ENCODE measurements around the gene POTEH.
"Not testable (repeated sequence)": the region's sequence is repeated elsewhere in the genome, so short reads cannot be mapped to it uniquely, and the experiment has no call there.

The POTEH gene

GRCh38 chr22:15714125-15714524 is 24.3 kb downstream of the POTEH start:
- H3K4me3 ChIP-seq (ENCODE audit: low read depth, low read length); in situ Hi-C loops (cut with HindIII; ENCODE audit: low sequenced_read_pairs); DNase-seq (ENCODE audit: low read depth, low spot score): not testable (repeated sequence)

GRCh38 chr22:15721884-15722283 is 32.1 kb downstream of the POTEH start:
- in situ Hi-C loops (cut with HindIII; ENCODE audit: low sequenced_read_pairs); H3K4me3 ChIP-seq (ENCODE audit: low read depth, low read length); DNase-seq (ENCODE audit: low read depth, low spot score): not testable (repeated sequence)

- in situ Hi-C loops (cut with HindIII; ENCODE audit: low sequenced_read_pairs); H3K4me3 ChIP-seq (ENCODE audit: low read depth, low read length); DNase-seq (ENCODE audit: low read depth, low spot score): not testable (repeated sequence)
These were observed 39.5 kb downstream of the POTEH start for GRCh38 chr22:15729209-15729917.

GRCh38 chr22:15731023-15731422 is 41.2 kb downstream of the POTEH start:
- H3K4me3 ChIP-seq (ENCODE audit: low read depth, low read length); in situ Hi-C loops (cut with HindIII; ENCODE audit: low sequenced_read_pairs); DNase-seq (ENCODE audit: low read depth, low spot score): not testable (repeated sequence)

DNA sequence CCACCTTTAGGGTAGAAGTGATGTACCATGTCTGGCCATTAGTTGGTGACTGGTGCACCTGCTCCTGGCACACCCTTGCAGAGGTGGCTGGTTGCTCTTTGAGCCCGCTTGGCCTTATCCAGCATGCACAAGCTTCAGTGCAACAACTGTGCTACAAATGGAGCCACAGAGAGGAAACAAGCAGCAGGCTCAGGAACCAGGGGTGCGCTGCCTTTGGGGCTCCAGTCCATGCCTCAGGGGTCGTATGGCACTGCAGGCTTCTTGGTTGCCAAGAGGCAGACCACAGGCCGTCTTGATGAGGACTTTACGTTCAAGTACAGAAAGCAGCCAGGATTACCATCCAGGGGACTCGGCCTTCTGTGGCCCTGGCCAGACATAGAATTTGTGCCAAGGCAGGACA is 44.6 kb downstream of the POTEH start:
- H3K4me3 ChIP-seq (ENCODE audit: low read depth, low read length); DNase-seq (ENCODE audit: low read depth, low spot score); in situ Hi-C loops (cut with HindIII; ENCODE audit: low sequenced_read_pairs): not testable (repeated sequence)

DNA sequence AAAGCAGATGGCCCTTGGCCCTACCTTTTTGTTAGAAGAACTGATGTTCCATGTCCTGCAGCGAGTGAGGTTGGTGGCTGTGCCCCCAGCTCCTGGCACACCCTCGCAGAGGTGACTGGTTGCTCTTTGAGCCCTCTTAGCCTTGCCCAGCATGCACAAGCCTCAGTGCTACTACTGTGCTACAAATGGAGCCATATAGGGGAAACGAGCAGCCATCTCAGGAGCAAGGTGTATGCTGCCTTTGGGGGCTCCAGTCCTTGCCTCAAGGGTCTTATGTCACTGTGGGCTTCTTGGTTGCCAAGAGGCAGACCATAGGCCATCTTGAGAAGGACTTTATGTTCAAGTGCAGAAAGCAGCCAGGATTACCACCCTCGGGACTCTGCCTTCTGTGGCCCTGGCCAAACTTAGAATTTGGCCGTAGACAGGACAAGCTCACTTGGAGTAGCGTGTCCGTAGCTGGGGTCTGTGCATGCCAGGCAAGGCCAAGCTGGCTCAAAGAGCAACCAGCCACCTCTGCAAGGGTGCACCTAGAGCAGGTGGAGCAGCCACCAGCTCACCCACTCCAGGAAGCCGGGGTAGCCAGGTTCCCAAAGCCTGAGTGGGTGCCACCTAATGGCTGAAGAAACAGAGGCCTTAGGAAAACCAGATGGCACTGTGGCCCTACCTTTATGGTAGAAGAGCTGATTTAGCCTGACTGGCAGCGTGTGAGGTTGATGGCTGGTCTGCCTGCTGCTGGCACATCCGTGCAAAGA is 48.5 kb downstream of the POTEH start:
- H3K4me3 ChIP-seq (ENCODE audit: low read depth, low read length); in situ Hi-C loops (cut with HindIII; ENCODE audit: low sequenced_read_pairs); DNase-seq (ENCODE audit: low read depth, low spot score): not testable (repeated sequence)

DNA sequence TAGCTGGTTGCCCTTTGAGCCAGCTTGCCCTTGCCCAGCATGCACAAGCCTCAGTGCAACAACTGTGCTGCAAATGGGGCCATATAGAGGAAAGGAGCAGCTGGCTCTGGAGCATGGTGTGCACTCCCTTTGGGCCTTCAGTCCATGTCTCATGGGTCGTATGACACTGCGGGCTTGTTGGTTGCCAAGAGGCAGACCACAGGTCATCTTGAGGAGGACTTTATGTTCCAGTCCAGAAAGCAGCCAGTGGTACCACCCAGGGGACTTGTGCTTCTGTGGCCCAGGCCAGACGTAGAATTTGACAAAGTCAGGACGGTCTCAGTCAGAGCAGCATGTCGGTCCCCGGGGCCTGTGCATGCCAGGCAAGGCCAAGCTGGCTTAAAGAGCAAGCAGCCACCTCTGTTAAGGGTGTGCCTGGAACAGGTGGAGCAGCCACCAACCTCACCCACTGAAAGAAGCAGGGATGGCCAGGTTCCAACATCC is 49.1 kb downstream of the POTEH start:
- H3K4me3 ChIP-seq (ENCODE audit: low read depth, low read length); DNase-seq (ENCODE audit: low read depth, low spot score); in situ Hi-C loops (cut with HindIII; ENCODE audit: low sequenced_read_pairs): not testable (repeated sequence)

GRCh38 chr22:15747636-15748323 is 58.0 kb downstream of the POTEH start:
- DNase-seq (ENCODE audit: low read depth, low spot score); H3K4me3 ChIP-seq (ENCODE audit: low read depth, low read length); in situ Hi-C loops (cut with HindIII; ENCODE audit: low sequenced_read_pairs): not testable (repeated sequence)

- DNase-seq (ENCODE audit: low read depth, low spot score); in situ Hi-C loops (cut with HindIII; ENCODE audit: low sequenced_read_pairs): not testable (repeated sequence)
These were observed 59.5 kb downstream of the POTEH start for GRCh38 chr22:15749181-15749970.

DNA sequence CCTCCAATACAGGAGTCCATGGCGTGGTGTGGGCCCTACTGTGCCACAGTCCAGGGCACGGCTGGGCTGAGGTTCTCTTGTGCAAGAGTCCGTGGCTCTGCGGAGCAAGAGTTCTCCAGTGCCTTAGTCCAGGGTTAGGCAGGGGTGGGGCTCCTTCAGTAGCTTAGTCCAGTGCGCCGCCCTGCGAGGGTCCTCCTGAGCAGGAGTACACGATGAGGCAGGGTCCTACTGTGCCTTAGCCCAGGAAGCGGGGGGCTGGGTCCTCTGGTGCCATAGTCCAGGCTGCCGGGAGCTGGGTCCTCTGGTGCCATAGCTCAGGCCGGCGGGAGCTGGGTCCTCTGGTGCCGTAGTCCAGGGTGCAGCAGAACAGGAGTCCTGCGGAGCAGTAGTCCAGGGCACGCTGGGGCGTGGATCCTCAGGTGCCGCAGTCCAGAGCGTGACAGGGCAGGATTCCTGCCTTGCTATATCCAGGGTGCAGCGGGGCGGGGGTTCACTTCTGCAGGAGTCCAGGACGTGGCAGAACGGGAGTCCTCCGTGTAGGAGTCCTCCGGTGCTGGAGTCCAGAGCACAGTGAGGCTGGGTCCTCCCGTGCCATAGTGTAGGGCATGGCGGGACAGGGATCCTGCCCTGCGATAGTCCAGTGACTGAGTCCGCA is 69.7 kb downstream of the POTEH start:
- DNase-seq (ENCODE audit: low read depth, low spot score); in situ Hi-C loops (cut with HindIII; ENCODE audit: low sequenced_read_pairs): not testable (repeated sequence)

More at GRCh38 chr22:15749181-15749970, 59.5 kb downstream of the POTEH start:
- not testable (repeated sequence) for H3K4me3 ChIP-seq (ENCODE audit: low read depth, low read length)

DNA sequence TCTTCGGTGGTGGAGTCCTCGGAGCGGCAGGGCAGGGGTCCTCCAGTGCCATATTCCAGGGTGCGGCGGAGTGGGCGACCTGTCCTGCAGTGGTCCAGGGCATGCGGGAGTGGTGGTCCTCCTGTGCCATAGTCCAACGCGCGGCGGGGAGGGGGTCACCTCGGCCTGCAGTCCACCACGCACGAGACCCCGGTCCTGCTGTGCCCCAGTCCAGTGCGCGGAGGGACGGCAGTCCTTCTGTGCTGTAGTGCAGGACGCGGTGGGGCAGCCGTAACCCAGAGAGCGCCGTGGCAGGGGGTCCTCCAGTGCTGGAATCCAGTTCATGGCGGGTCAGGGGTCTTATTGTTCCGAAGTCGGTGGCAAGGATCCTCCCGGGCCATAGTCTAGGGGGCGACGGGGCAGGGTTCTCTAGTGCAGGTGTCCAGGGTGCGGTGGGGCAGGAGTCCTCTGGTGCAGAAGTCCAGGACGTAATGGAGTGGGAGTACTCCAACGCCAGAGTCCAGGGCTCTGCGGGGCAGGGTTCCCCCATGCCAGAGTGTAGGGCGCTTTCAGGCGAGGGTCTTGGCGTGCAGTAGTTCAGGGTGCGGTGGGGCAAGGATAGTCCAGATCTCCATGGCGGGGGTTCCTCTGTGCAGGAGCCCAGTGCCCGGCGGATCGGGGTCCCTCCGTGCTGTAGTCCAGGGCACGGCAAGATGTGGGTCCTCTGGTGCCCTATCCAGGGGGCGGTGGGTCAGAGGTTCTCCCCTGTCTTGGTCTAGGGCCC is 70.7 kb downstream of the POTEH start:
- in situ Hi-C loops (cut with HindIII; ENCODE audit: low sequenced_read_pairs); DNase-seq (ENCODE audit: low read depth, low spot score); H3K4me3 ChIP-seq (ENCODE audit: low read depth, low read length): not testable (repeated sequence)

More for the DNA sequence above, 69.7 kb downstream of the POTEH start:
- not testable (repeated sequence) for H3K4me3 ChIP-seq (ENCODE audit: low read depth, low read length)

DNA sequence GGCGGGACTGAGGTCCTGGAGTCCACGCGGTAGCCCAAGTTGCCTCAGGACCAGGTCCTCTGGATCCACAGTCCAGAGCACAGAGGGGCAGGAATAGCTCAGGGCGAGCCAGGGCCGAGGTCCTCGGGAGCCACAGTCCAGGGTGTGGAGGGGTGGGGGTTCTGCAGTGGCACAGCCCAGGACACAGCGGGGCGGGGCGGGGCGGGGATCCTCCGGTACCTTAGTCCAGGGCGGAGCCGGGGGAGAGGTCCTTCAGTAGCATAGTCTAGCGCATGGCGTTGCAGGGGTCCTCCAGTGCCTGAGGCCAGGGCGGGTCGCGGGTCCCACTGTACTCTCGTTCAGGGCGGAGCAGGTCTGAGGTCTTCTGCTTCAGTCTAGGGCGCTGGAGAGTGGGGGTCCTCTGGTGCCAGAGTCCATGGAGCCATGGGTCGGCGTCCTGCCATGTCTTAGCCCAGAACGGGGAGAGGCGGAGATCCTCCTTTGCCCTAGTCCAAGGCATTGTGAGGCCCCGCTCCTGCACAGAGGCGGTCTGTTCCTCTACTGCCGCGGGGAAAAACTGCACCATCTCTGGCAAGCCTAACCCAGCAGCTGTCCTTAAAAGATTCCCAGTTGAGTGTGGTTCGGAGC is 71.4 kb downstream of the POTEH start:
- in situ Hi-C loops (cut with HindIII; ENCODE audit: low sequenced_read_pairs); H3K4me3 ChIP-seq (ENCODE audit: low read depth, low read length); DNase-seq (ENCODE audit: low read depth, low spot score): not testable (repeated sequence)

GRCh38 chr22:15763559-15763958 is 73.7 kb downstream of the POTEH start:
- in situ Hi-C loops (cut with HindIII; ENCODE audit: low sequenced_read_pairs); DNase-seq (ENCODE audit: low read depth, low spot score); H3K4me3 ChIP-seq (ENCODE audit: low read depth, low read length): not testable (repeated sequence)

All from astrocyte of the spinal cord (primary cell).